GM18519 (cell line): ENCODE results near the gene BCL2L11.

Source experiments
- ATAC-seq: cut with Tn5 transposase; IDR thresholded peaks from one replicate; pipeline ENCODE4 v1.9.1; 2021; ENCODE audit warnings: mild to moderate bottlenecking, moderate library complexity; ENCODE audit not compliant: unreplicated experiment, low FRiP score

Gene BCL2L11

GRCh38 chr2:111167076-111167862, 46.6 kb downstream of the BCL2L11 start:
- no peak for ATAC-seq

DNA sequence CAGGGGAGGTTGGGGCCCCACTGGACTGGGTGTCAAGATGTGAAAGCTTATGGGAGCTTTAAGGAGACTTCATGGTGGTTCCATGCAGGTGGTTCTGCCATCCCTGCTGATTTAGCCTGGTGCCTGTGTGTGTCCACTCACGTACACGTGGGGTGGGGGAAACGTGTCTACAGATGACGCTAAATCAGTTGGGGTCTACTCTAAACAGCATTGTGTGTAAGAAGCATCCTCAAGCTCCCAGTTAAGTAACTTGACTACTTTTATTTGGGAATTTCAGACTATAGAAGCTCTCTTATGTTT, 47.1 kb downstream of the BCL2L11 start:
- ATAC-seq, result no peak

GRCh38 chr2:111168528-111169239, 48.0 kb downstream of the BCL2L11 start:
- peak; percentile 67 for ATAC-seq

DNA sequence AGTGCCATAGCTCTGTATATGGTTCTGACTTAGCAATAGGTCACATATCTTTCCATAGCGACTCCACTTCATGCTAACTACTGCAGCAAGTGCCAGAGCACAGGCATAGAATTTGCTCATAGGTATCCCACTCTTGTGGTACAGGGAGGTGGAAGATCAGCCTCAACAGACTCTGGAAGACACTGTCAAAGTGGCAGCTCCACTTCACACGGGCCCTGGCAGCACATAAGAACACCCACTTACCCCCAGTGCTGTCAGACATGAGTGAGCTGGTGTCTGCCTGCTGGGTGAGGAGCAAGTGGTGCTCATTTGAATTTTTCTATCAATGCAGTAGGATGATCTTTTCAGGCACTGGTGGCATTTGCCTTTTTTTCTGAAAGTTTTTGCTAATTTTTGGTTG, 48.6 kb downstream of the BCL2L11 start:
- ATAC-seq, result no peak

GRCh38 chr2:111169924-111170323, 49.2 kb downstream of the BCL2L11 start:
- ATAC-seq, result no peak

DNA sequence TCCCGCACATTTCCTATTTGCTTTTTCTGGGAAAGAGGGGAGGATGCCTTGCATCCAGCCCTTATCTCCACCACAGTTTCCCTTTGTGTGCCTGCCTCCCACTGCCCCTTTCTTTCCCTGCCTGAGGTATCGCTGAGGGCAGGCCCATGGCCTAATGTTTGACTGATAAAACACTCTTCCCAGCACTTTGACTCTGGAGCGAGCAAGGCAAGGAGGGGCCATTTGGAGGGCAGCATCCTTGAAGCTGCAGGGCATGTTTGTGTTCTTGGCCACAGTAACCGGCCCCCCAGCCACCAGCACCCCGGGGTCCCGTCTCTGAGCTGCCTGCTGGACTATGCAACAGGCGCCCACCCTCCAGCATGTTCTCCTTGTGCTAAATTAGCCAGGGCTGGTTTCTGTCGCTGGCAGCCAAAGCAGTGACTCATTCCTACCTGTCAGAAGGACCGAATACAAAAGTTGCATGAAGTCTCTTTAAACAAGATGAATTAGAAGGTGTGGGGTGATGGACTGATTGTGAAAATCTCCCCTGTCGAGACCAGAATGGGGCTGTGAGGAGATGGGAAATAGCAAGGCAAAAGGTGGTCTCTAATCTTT, 50.7 kb downstream of the BCL2L11 start:
- ATAC-seq, result no peak

DNA sequence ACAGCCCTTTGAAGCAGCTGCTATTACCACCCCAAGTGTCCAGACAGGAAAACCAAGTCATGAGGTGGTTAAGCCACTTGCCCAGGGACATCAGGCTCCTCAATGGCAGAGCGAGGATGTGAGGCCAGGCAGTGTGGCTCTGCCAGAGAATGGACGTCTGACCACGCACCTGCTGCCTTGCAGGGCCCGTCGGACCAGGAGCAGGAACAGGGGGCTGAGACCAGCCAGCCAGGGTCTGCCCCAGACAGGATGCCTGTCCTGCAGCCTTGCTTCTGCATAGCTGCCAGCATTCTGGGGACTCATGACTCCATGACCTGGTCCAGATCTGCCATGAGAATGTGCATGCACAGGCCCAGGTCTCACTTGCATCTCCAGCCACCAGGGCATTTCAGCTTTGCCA, 52.0 kb downstream of the BCL2L11 start:
- ATAC-seq, result no peak

DNA sequence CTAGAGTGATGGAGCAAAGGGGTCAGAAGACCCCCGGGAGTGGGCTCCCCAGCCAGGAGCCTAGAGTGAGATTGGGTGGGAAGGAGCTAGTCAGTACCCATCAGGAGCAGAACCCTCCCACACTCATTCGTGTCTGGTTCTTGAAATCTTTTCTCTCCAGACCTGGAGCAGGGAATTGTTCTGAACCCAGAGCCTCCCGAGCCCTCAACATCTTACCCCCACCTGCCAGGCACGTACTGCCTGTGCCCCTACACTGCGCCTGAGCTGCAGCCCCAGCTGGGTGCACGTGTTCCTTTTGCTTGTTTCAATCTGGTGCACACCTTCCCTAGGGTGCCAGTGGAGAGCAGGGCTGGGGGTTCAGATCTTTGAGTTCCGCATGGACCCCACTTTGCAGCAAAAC, 52.6 kb downstream of the BCL2L11 start:
- no peak for ATAC-seq

- no peak for ATAC-seq
Measured at GRCh38 chr2:111173856-111174255, 53.1 kb downstream of the BCL2L11 start.

DNA sequence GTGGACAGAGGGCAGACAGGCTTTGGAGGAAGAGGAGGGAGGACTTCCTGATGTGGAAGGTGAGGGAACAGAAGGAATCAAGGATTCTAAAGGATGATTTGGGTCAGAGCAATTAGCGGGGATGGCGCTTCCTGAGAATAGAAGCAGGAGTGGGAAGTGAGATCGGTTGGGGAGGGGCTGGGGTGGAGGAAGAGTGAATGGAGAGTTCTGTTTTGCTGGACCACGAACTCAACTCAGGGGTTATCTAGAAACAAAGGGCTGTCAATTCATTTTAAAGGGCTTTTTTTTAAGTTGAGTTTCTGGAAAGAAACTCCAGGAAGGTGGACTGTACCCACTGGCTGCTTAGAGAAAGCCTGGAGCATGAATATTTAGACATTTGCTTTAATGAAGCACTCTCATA, 54.9 kb downstream of the BCL2L11 start:
- ATAC-seq, result no peak

DNA sequence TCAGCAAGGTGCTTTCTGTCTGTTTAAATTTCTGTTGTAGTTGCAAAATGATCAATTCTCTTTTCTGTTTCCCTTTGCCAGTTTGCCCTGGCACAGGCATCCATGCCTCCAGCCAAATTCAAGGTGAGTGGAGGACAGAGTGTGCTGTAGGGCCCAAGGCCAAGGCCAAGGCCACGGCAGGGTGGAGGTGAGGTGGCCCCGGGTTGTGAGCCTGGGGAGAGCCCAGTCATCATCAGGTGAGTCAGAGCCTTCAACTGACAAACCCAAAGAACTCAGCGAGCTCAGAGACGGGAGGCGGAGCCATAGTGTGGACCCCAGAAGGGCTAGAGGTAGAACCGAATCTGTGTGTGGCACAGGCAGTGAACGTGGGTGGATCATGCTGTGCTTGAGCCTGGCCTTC, 55.7 kb downstream of the BCL2L11 start:
- ATAC-seq, result no peak

DNA sequence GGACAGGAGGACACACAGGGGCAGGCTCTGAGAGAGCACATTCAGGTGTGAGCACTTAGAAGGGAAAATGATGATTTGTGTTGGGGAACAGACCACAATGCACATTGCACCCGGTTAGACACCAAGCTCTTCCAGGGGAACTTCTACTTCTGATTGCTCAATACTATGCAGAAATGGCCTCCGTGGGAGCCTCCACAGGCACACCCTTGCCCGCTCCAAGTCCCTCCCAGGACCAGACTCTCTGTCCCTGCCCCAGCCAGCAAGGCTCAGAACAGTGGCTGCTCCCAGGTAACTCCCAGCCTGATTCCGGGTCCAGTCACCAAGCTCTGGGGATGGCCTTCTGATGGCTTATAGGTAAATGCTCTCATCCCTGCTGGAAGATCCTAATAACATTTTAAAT, 56.2 kb downstream of the BCL2L11 start:
- ATAC-seq, result no peak

DNA sequence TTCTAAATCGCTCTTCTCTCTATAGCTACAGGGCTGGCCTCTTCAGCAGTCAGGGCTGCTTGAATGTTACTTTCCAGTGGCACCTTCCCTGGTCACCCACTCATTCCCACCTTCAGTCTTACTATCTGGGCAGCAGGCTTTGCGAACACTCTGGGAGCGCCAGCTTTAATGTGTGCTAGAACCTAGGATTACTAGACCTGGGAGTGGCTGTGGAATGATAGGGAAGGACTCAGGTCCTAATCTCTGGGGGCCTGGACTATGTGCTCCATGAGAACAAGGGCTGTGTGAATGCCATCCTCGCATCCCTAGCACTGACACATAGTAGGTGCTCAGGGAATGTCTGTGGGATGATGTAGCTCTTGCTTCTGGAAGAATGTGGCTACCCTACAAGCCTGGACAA, 57.6 kb downstream of the BCL2L11 start:
- no peak for ATAC-seq

DNA sequence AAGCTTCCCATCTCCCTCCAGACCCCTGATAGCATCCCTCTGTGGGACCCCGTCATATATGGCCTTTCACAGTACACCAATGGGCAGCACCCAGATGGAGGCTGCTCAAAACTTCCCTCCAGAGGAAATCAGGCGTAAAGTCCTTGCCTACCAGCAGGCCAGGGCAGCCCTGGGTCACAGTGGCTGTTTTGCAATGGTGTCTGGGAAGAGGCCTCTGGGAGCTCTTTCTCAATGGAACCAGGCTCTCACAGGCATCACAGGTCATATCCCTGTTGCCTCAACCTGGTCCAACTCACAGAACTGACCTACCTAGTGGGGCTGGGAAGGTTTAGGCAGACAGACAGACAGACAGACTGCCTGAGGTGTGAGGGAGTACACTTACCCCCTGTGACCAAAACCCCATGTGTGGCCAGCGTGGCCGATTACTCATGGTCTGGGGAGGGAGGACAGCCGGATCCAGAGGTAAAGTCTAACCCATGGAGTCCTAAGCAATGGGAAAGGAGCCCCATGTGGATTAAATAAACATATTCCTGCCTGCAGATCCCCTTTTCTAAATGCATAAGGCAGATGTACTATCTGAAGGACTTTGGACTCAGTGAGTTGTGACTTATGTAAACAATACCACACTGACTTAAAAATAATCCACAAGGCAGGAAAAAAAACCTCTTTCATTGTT, 58.2 kb downstream of the BCL2L11 start:
- ATAC-seq, result no peak

GRCh38 chr2:111182121-111182520, 61.4 kb downstream of the BCL2L11 start:
- ATAC-seq, result no peak

- ATAC-seq, result no peak
Measured at GRCh38 chr2:111182740-111183139, 62.0 kb downstream of the BCL2L11 start.

- ATAC-seq, result no peak
Measured at GRCh38 chr2:111184725-111185310, 64.1 kb downstream of the BCL2L11 start.

- no peak for ATAC-seq
Measured at GRCh38 chr2:111185361-111186022, 64.8 kb downstream of the BCL2L11 start.

GRCh38 chr2:111186121-111186715, 65.5 kb downstream of the BCL2L11 start:
- ATAC-seq, result no peak

DNA sequence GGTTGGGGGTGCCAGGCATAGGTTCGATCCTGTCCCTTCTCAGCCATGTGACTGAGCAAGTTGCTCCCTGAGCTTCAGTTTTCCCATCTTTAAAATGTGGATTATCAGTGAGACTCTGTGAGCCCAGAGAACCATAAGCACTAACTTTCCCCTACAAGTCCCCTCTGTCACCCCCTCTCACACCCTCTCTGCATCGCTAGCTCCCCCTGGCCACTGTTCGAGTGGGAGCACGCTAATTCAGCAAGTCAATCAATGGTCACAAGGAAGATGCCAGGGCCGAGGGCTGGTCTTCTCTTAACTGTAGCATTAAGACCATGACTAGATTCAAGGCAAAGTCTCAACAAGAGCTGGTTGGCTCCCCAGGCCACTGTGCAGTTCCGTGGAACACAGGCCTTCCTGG, 66.2 kb downstream of the BCL2L11 start:
- ATAC-seq, result no peak
